CD4-positive, alpha-beta T cell treated with Interleukin-2 at 100 ng/mL for 4 hours (primary cell): ENCODE measurements around the gene TMEM154.

ENCODE experiments used
- DNase-seq: peaks from one replicate; pipeline ENCODE4 v3.0.0-alpha.2; 2020; ENCODE audit warnings: low spot score

The TMEM154 gene

GRCh38 chr4:152591876-152592275 lies 87.9 kb downstream of the TMEM154 start:
- DNase-seq, result no peak

GRCh38 chr4:152591396-152591795 lies 88.4 kb downstream of the TMEM154 start:
- DNase-seq, result peak; percentile 13

GRCh38 chr4:152590179-152591031 lies 89.4 kb downstream of the TMEM154 start:
- no peak for DNase-seq

- DNase-seq, result no peak
Measured at GRCh38 chr4:152588869-152589268, 90.9 kb downstream of the TMEM154 start.

- DNase-seq, result no peak
Measured at GRCh38 chr4:152587127-152587526, 92.7 kb downstream of the TMEM154 start.

- no peak for DNase-seq
Measured at GRCh38 chr4:152586668-152587067, 93.1 kb downstream of the TMEM154 start.

GRCh38 chr4:152585023-152585441 lies 94.8 kb downstream of the TMEM154 start:
- DNase-seq, result peak; percentile 12

GRCh38 chr4:152581536-152582160 lies 98.1 kb downstream of the TMEM154 start:
- no peak for DNase-seq

- no peak for DNase-seq
Measured at GRCh38 chr4:152579916-152580315, 99.9 kb downstream of the TMEM154 start.

- no peak for DNase-seq
Measured at GRCh38 chr4:152579107-152579764, 100.6 kb downstream of the TMEM154 start.

- no peak for DNase-seq
Measured at GRCh38 chr4:152578670-152579069, 101.1 kb downstream of the TMEM154 start.

GRCh38 chr4:152577708-152578396 lies 101.9 kb downstream of the TMEM154 start:
- DNase-seq, result no peak

GRCh38 chr4:152575533-152575932 lies 104.3 kb downstream of the TMEM154 start:
- DNase-seq, result no peak

GRCh38 chr4:152573861-152574260 lies 105.9 kb downstream of the TMEM154 start:
- DNase-seq, result no peak

- no peak for DNase-seq
Measured at GRCh38 chr4:152572417-152573086, 107.2 kb downstream of the TMEM154 start.

GRCh38 chr4:152571770-152572169 lies 108.0 kb downstream of the TMEM154 start:
- DNase-seq, result no peak

GRCh38 chr4:152571296-152571695 lies 108.5 kb downstream of the TMEM154 start:
- DNase-seq, result no peak
